Gastroesophageal sphincter (tissue), 3 donors: Measurements from ENCODE around the gene WDR20.

Source experiments
- POLR2A ChIP-seq, 2 donors: fragments of 450-650 bp; IDR thresholded peaks; one replicate each; pipeline ENCODE4 v1.6.1; 2017; ENCODE audit warnings: antibody characterized with exemption in 2 of 2, mild to moderate bottlenecking in 2 of 2, moderate library complexity in 1 of 2
- POLR2AphosphoS5 ChIP-seq: sonication (generic); formaldehyde crosslinking; IDR thresholded peaks from one replicate; pipeline ENCODE4 v1.6.1; 2017; ENCODE audit warnings: antibody characterized with exemption
- TF ChIP-seq, protein P1 (sequence below), 4 experiments: fragments of 200-600 bp in 2 of 4; fragments of 450-650 bp in 2 of 4; sonication (generic) in 1 of 4; IDR thresholded peaks; one replicate each; pipeline ENCODE4 v1.5.1; 2017 to 2019; ENCODE audit warnings: antibody characterized with exemption in 4 of 4, mild to moderate bottlenecking in 2 of 4, moderate library complexity in 2 of 4

- TF ChIP-seq, protein P1, sequence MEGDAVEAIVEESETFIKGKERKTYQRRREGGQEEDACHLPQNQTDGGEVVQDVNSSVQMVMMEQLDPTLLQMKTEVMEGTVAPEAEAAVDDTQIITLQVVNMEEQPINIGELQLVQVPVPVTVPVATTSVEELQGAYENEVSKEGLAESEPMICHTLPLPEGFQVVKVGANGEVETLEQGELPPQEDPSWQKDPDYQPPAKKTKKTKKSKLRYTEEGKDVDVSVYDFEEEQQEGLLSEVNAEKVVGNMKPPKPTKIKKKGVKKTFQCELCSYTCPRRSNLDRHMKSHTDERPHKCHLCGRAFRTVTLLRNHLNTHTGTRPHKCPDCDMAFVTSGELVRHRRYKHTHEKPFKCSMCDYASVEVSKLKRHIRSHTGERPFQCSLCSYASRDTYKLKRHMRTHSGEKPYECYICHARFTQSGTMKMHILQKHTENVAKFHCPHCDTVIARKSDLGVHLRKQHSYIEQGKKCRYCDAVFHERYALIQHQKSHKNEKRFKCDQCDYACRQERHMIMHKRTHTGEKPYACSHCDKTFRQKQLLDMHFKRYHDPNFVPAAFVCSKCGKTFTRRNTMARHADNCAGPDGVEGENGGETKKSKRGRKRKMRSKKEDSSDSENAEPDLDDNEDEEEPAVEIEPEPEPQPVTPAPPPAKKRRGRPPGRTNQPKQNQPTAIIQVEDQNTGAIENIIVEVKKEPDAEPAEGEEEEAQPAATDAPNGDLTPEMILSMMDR (IDR thresholded peaks at IDR 0.05), result no peak
- TF ChIP-seq POLR2AphosphoS5 (no peak), POLR2A (IDR thresholded peaks at IDR 0.05) (no peak)
Observed at GRCh38 chr14:102246071-102246470, 106.4 kb downstream of the WDR20 start.
